ENCODE measurements around the gene SMYD3. TPM values are rescaled to one million over a fixed set of nuclear protein-coding genes. Genes with fewer than 3 reads are reported as not detected.
"Not testable (repeated sequence)": the region's sequence is repeated elsewhere in the genome, so short reads cannot be mapped to it uniquely, and the experiment has no call there.

Gene SMYD3
- total RNA-seq, 2 experiments from 2014 or later = 18.1 to 26.8 TPM

- no peaks in the 10 kb centered on the region for H3K27me3 Mint-ChIP-seq
- H3K27ac Mint-ChIP-seq = no peak overlapping the region
- no peaks in the 10 kb centered on the region for H3K36me3 Mint-ChIP-seq
- H3K9me3 Mint-ChIP-seq (ENCODE audit: low read depth) = no peaks in the 10 kb centered on the region
- ATAC-seq (no peak), DNase-seq (no peak)
- H3K4me3 Mint-ChIP-seq = no peak overlapping the region
- CTCF ChIA-PET = no interaction called here
- H3K4me1 Mint-ChIP-seq = no peaks in the 10 kb centered on the region
Observed at GRCh38 chr1:245716561-245716960, 790.5 kb downstream of the SMYD3 start.

GRCh38 chr1:245715970-245716369 lies 791.1 kb downstream of the SMYD3 start:
- Mint-ChIP-seq H3K36me3 (no peaks in the 10 kb centered on the region), H3K4me1 (no peaks in the 10 kb centered on the region), H3K9me3 (ENCODE audit: low read depth) (no peaks in the 10 kb centered on the region), H3K27me3 (no peaks in the 10 kb centered on the region), H3K4me3 (no peak overlapping the region), H3K27ac (no peak overlapping the region)
- CTCF ChIA-PET = no interaction called here
- no peak for ATAC-seq
- no peak for DNase-seq

- no peaks in the 10 kb centered on the region for H3K9me3 Mint-ChIP-seq (ENCODE audit: low read depth)
- no peaks in the 10 kb centered on the region for H3K27me3 Mint-ChIP-seq
- ATAC-seq (no peak), DNase-seq (no peak)
- no peak overlapping the region for H3K27ac Mint-ChIP-seq
- H3K36me3 Mint-ChIP-seq = no peaks in the 10 kb centered on the region
- CTCF ChIA-PET = no interaction called here
- H3K4me1 Mint-ChIP-seq = no peaks in the 10 kb centered on the region
- H3K4me3 Mint-ChIP-seq = no peak overlapping the region
Observed at GRCh38 chr1:245715291-245715701, 791.8 kb downstream of the SMYD3 start.

- H3K4me1 Mint-ChIP-seq, H3K27me3 Mint-ChIP-seq, CTCF ChIA-PET: not testable (repeated sequence)
Observed at GRCh38 chr1:245714027-245714426, 793.1 kb downstream of the SMYD3 start.

GRCh38 chr1:245710961-245711903 lies 795.8 kb downstream of the SMYD3 start:
- CTCF ChIA-PET = interaction anchor here (0.7 kb wide), 1 partner anchor 36 kb away, joined by 3 read pairs; no protein-coding TSS in a partner anchor
- no peak overlapping the region for H3K27ac Mint-ChIP-seq
- no peaks in the 10 kb centered on the region for H3K4me1 Mint-ChIP-seq
- H3K27me3 Mint-ChIP-seq = no peaks in the 10 kb centered on the region
- H3K36me3 Mint-ChIP-seq = no peaks in the 10 kb centered on the region
- H3K4me3 Mint-ChIP-seq = no peak overlapping the region
- H3K9me3 Mint-ChIP-seq (ENCODE audit: low read depth) = no peaks in the 10 kb centered on the region
- DNase-seq = no peak
- no peak for ATAC-seq

More at GRCh38 chr1:245714027-245714426, 793.1 kb downstream of the SMYD3 start:
- H3K9me3 Mint-ChIP-seq (ENCODE audit: low read depth); H3K4me3 Mint-ChIP-seq; ATAC-seq; DNase-seq; H3K36me3 Mint-ChIP-seq; H3K27ac Mint-ChIP-seq: not testable (repeated sequence)

- CTCF ChIA-PET = no interaction called here
- Mint-ChIP-seq H3K4me3 (no peak overlapping the region), H3K27me3 (no peaks in the 10 kb centered on the region), H3K9me3 (ENCODE audit: low read depth) (no peaks in the 10 kb centered on the region), H3K27ac (no peak overlapping the region), H3K4me1 (no peaks in the 10 kb centered on the region), H3K36me3 (no peaks in the 10 kb centered on the region)
- ATAC-seq (no peak), DNase-seq (no peak)
Observed at GRCh38 chr1:245707941-245708340, 799.1 kb downstream of the SMYD3 start.

GRCh38 chr1:245704765-245705164 lies 802.3 kb downstream of the SMYD3 start:
- ATAC-seq (no peak), DNase-seq (no peak)
- Mint-ChIP-seq H3K4me1 (no peaks in the 10 kb centered on the region), H3K9me3 (ENCODE audit: low read depth) (no peaks in the 10 kb centered on the region), H3K27me3 (no peaks in the 10 kb centered on the region), H3K36me3 (no peaks in the 10 kb centered on the region), H3K27ac (no peak overlapping the region), H3K4me3 (no peak overlapping the region)
- CTCF ChIA-PET = no interaction called here

GRCh38 chr1:245704341-245704740 lies 802.7 kb downstream of the SMYD3 start:
- no peak for DNase-seq

GRCh38 chr1:245702346-245702745 lies 804.7 kb downstream of the SMYD3 start:
- no peaks in the 10 kb centered on the region for H3K27me3 Mint-ChIP-seq
- no peaks in the 10 kb centered on the region for H3K4me1 Mint-ChIP-seq
- no peaks in the 10 kb centered on the region for H3K36me3 Mint-ChIP-seq
- CTCF ChIA-PET = no interaction called here
- no peak overlapping the region for H3K4me3 Mint-ChIP-seq
- DNase-seq (no peak), ATAC-seq (no peak)
- no peaks in the 10 kb centered on the region for H3K9me3 Mint-ChIP-seq (ENCODE audit: low read depth)
- H3K27ac Mint-ChIP-seq = no peak overlapping the region

More at GRCh38 chr1:245704341-245704740, 802.7 kb downstream of the SMYD3 start:
- no peaks in the 10 kb centered on the region for H3K4me1 Mint-ChIP-seq
- H3K27me3 Mint-ChIP-seq = no peaks in the 10 kb centered on the region
- H3K9me3 Mint-ChIP-seq (ENCODE audit: low read depth) = no peaks in the 10 kb centered on the region
- H3K27ac Mint-ChIP-seq = no peak overlapping the region
- CTCF ChIA-PET = no interaction called here
- no peaks in the 10 kb centered on the region for H3K36me3 Mint-ChIP-seq
- ATAC-seq = no peak
- no peak overlapping the region for H3K4me3 Mint-ChIP-seq

- CTCF ChIA-PET = no interaction called here
- H3K4me1 Mint-ChIP-seq = no peaks in the 10 kb centered on the region
- no peak overlapping the region for H3K4me3 Mint-ChIP-seq
- ATAC-seq = no peak
- H3K27me3 Mint-ChIP-seq = no peaks in the 10 kb centered on the region
- H3K9me3 Mint-ChIP-seq (ENCODE audit: low read depth) = no peaks in the 10 kb centered on the region
- no peaks in the 10 kb centered on the region for H3K36me3 Mint-ChIP-seq
- no peak overlapping the region for H3K27ac Mint-ChIP-seq
- DNase-seq = no peak
Observed at GRCh38 chr1:245701631-245702030, 805.4 kb downstream of the SMYD3 start.

GRCh38 chr1:245700631-245701030 lies 806.4 kb downstream of the SMYD3 start:
- Mint-ChIP-seq H3K9me3 (ENCODE audit: low read depth) (no peaks in the 10 kb centered on the region), H3K27ac (no peak overlapping the region), H3K27me3 (no peaks in the 10 kb centered on the region), H3K36me3 (no peaks in the 10 kb centered on the region), H3K4me1 (no peaks in the 10 kb centered on the region), H3K4me3 (no peak overlapping the region)
- DNase-seq = no peak
- ATAC-seq = no peak
- CTCF ChIA-PET = no interaction called here

Other genes starting within 250 kb of the SMYD3 start
- gene TFB2M, start 59.0 kb upstream of the SMYD3 start, total RNA-seq = 10 to 100 TPM in 1 of 2 experiments, 1 to 10 TPM in 1; 7.2 to 13.9 TPM
- 10 to 100 TPM; 27.3 to 30.2 TPM for gene CNST, start 59.2 kb upstream of the SMYD3 start, total RNA-seq
- 10 to 100 TPM; 15.2 to 24.8 TPM for gene SCCPDH, start 217.1 kb upstream of the SMYD3 start, total RNA-seq